Measurements from ENCODE around the gene GCN1. TPM values are rescaled to one million over a fixed set of nuclear protein-coding genes. Genes with fewer than 3 reads are reported as not detected.

GCN1 gene
- total RNA-seq, 2 donors from 2014 or later: 53.4 to 144 TPM

- Histone ChIP-seq H3K27me3 (no peaks in the 10 kb centered on the region), H3K9ac (ENCODE audit: low read depth in 2 of 2, low read length in 2 of 2) (no peak overlapping the region), H3K4me3 (no peak overlapping the region), H3K27ac (no peak overlapping the region), H3K9me3 (no peaks in the 10 kb centered on the region), H3K4me1 (no peaks in the 10 kb centered on the region), H3K36me3 (peaks cover 19% of the 10 kb centered on the region)
- intact Hi-C loops (cut with DNase I): no loop called here
- no peak for TF ChIP-seq CTCF (IDR thresholded peaks at IDR 0.05)
- no peak for DNase-seq
Observed at GRCh38 chr12:120126635-120127005, 67.9 kb downstream of the GCN1 start.

GRCh38 chr12:120125792-120126634, 68.5 kb downstream of the GCN1 start:
- Histone ChIP-seq H3K36me3 (peaks cover 19% of the 10 kb centered on the region), H3K27ac (no peak overlapping the region), H3K4me1 (no peaks in the 10 kb centered on the region), H3K27me3 (no peaks in the 10 kb centered on the region), H3K4me3 (no peak overlapping the region), H3K9me3 (no peaks in the 10 kb centered on the region), H3K9ac (ENCODE audit: low read depth in 2 of 2, low read length in 2 of 2) (no peak overlapping the region)
- intact Hi-C loops (cut with DNase I): no loop called here
- TF ChIP-seq CTCF (IDR thresholded peaks at IDR 0.05): no peak
- DNase-seq: no peak

- no peaks in the 10 kb centered on the region for H3K27me3 ChIP-seq
- DNase-seq: no peak
- no peak overlapping the region for H3K27ac ChIP-seq
- H3K9me3 ChIP-seq: no peaks in the 10 kb centered on the region
- H3K9ac ChIP-seq (ENCODE audit: low read depth in 2 of 2, low read length in 2 of 2): no peak overlapping the region
- no peak for TF ChIP-seq CTCF (IDR thresholded peaks at IDR 0.05)
- intact Hi-C loops (cut with DNase I): no loop called here
- no peak overlapping the region for H3K4me3 ChIP-seq
- H3K36me3 ChIP-seq: peaks cover 13% of the 10 kb centered on the region
- no peaks in the 10 kb centered on the region for H3K4me1 ChIP-seq
Observed at GRCh38 chr12:120125029-120125428, 69.5 kb downstream of the GCN1 start.

GRCh38 chr12:120121766-120122293, 72.7 kb downstream of the GCN1 start:
- H3K27ac ChIP-seq: no peak overlapping the region
- H3K4me3 ChIP-seq: no peak overlapping the region
- H3K9ac ChIP-seq (ENCODE audit: low read depth in 2 of 2, low read length in 2 of 2): no peak overlapping the region
- no peak for DNase-seq
- H3K9me3 ChIP-seq: no peaks in the 10 kb centered on the region
- H3K36me3 ChIP-seq: no peaks in the 10 kb centered on the region
- no peaks in the 10 kb centered on the region for H3K27me3 ChIP-seq
- TF ChIP-seq CTCF (IDR thresholded peaks at IDR 0.05): no peak
- H3K4me1 ChIP-seq: peaks cover 3% of the 10 kb centered on the region
- intact Hi-C loops (cut with DNase I): no loop called here

- H3K9me3 ChIP-seq: no peaks in the 10 kb centered on the region
- no peaks in the 10 kb centered on the region for H3K36me3 ChIP-seq
- H3K9ac ChIP-seq (ENCODE audit: low read depth in 2 of 2, low read length in 2 of 2): no peak overlapping the region
- no peak overlapping the region for H3K27ac ChIP-seq
- TF ChIP-seq CTCF (IDR thresholded peaks at IDR 0.05): no peak
- H3K4me1 ChIP-seq: peaks cover 3% of the 10 kb centered on the region
- no peak overlapping the region for H3K4me3 ChIP-seq
- H3K27me3 ChIP-seq: no peaks in the 10 kb centered on the region
- intact Hi-C loops (cut with DNase I): no loop called here
- DNase-seq: no peak
Observed at GRCh38 chr12:120121343-120121742, 73.2 kb downstream of the GCN1 start.

Data from colonic mucosa (tissue), 4 donors.